PC-9 (cell line): ENCODE measurements around the gene IMMP2L.

ENCODE experiments used
- EZH2 ChIP-seq: fragments of 200-600 bp; sonication (generic); IDR thresholded peaks from 2 replicates; pipeline ENCODE4 v1.8.0; 2017; ENCODE audit warnings: antibody characterized with exemption, low read depth
- TF ChIP-seq, protein P1 (sequence below): fragments of 200-600 bp; sonication (generic); conservative IDR thresholded peaks from 2 replicates; pipeline ENCODE4 v1.6.1; 2017; ENCODE audit warnings: mixed run types, antibody characterized with exemption, mild to moderate bottlenecking, moderate library complexity

DNA sequence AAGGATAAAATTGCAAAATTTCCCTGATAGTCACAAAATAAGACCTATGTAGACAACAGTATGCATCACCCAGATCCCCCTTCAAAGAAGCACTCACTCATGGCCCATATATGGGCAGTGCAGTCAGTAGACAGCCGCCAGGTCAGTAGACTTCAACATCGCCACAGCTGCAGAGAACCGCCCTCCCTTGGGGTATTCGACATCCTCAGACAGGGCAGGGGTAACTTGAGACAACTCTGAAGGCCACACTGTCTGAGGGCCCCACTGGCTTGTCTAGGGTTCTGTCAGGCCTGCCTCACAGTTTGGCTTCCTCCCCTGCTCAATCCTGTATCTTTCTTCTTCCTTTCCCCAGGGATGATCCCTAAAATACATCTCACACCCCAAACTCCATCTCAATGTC lies 172.3 kb downstream of the IMMP2L start:
- no peak for TF ChIP-seq EZH2
- TF ChIP-seq, protein P1, sequence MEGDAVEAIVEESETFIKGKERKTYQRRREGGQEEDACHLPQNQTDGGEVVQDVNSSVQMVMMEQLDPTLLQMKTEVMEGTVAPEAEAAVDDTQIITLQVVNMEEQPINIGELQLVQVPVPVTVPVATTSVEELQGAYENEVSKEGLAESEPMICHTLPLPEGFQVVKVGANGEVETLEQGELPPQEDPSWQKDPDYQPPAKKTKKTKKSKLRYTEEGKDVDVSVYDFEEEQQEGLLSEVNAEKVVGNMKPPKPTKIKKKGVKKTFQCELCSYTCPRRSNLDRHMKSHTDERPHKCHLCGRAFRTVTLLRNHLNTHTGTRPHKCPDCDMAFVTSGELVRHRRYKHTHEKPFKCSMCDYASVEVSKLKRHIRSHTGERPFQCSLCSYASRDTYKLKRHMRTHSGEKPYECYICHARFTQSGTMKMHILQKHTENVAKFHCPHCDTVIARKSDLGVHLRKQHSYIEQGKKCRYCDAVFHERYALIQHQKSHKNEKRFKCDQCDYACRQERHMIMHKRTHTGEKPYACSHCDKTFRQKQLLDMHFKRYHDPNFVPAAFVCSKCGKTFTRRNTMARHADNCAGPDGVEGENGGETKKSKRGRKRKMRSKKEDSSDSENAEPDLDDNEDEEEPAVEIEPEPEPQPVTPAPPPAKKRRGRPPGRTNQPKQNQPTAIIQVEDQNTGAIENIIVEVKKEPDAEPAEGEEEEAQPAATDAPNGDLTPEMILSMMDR = no peak
